GM19240 (cell line): Measurements from ENCODE around the gene ECHDC3.
"Not testable (repeated sequence)": the region's sequence is repeated elsewhere in the genome, so short reads cannot be mapped to it uniquely, and the experiment has no call there.

ENCODE experiments used
- DNase-seq: peaks from one replicate; pipeline ENCODE4 v3.0.0; 2011; ENCODE audit warnings: low spot score; ENCODE audit not compliant: insufficient read length

The ECHDC3 gene

DNA sequence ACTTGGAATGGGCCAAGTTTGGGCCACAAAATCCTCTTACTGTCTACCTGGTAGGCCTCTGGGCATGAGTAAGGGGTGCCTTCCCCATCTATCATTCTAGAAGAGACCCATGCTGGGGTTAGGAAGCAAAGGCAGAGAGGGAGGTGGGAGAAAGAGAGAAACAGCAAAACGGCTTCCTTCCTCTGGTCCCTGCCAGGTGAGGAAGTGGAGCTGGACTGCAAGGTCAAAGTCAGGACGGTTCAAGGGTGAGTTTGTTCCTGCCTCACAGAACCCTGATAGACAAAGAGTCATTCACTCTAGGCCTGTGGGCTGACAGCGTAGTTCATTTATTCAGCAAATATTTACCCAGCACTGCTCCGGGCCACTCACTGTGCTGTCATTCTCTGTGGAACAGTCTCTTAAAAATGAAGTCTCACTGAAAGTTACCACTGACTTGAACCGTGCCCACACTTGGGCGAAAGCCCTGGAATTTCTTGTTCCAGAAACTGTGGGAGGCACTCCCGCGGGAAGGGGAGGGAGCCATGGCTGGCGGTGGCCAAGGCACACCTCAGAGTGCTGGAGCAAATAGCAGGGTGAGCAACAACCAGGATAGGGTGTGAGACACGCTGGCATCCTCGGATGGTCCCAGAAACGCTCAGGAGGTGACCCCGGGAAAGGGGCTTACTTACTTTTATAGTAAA, 26.2 kb upstream of the ECHDC3 start:
- no peak for DNase-seq

DNA sequence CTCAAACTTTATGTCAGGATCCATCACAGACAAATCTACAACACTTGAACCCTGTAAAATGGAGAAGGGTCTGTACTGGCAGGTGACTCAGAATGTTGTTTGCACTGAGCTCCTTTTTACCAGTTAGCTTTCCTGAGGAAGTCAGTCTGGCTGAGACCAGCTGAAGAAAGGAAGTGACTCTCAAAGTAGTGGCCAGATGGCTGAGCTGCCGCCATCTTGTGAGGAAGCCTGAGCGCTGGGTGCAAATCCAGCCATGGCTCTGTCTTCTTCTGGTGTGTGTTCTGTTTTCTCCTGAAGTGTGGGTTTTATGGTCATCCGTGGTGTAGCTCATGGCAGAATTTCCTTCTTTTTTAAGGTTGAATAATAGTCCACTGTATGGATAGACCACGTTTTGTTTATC, 25.5 kb upstream of the ECHDC3 start:
- DNase-seq, result no peak

DNA sequence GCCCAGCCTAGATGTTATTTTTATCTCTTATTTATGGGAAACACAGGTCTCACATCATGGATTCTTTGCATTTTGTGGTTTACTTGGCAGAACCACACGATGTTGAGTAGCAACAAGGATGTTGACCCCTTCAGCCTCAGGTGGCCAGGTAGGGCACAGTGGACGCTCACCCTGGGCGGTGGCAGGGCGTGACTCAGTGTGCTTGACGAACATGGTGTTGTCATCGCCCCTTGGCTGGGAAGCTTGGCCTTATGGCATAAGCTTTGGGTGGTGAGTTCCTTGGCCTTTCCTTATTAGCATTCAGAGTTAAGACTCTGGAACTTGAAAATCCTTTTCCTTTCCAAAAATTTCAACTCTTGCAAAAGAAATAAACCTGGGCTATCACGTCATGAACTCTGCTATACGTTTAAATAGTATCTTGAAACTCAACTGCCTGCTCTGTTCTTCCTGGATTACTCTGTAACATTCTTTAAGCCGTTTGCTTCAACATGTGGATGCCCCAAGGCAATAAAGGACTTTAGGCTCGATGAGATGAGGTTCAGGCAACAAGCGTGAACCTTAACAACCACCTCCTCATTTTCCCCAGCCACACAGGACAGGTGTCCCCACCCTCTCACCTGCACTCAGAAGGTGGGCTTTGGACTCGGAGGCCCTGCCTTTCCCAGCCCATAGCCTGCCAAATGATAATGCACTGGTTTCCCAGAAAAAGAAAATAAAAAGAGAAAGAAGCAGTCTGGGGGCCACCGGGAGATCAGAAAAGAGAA, 22.5 kb upstream of the ECHDC3 start:
- DNase-seq, result no peak

DNA sequence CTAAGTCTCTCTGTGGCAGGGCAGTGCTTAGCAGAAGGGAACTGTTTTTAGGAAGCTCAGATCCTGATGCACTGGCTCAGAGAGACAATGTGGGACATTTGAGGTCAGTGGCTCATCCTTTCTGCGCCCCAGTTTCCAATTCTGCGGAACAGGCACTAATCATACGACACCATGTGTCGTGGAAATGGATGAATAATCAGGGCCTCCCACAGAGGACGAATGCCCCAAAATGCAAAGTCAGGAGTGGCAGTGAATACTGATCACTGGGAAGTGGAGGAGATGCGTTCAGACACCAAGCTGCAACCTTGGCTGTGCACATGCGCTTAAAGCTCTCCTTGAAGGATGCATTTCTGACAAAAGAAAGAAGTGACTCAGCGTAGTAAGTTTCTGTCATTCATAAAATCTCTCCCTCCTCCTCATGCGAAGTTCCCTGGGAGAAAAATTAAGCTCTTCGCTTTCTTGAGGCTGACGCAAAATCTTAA, 21.9 kb upstream of the ECHDC3 start:
- no peak for DNase-seq

- DNase-seq, result no peak
These were observed 20.4 kb upstream of the ECHDC3 start for GRCh38 chr10:11721806-11722205.

DNA sequence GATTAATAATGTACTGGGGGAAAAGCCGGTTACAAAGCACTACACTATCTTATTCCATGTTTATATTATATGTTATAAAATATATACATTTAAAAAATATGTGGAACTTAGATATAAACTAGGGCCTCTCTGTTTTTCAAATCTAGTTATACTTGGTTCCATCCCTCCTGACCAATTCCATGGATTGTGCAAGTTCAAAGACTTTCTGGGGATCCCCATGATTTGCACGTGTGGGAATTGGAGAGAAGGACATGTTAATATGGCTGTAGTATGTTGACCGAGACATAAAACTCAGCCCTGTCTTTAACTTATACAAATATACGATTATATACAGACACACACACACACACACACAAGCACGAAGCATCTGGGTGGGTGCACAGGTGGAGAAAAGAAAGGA, 18.8 kb upstream of the ECHDC3 start:
- DNase-seq, result no peak

DNA sequence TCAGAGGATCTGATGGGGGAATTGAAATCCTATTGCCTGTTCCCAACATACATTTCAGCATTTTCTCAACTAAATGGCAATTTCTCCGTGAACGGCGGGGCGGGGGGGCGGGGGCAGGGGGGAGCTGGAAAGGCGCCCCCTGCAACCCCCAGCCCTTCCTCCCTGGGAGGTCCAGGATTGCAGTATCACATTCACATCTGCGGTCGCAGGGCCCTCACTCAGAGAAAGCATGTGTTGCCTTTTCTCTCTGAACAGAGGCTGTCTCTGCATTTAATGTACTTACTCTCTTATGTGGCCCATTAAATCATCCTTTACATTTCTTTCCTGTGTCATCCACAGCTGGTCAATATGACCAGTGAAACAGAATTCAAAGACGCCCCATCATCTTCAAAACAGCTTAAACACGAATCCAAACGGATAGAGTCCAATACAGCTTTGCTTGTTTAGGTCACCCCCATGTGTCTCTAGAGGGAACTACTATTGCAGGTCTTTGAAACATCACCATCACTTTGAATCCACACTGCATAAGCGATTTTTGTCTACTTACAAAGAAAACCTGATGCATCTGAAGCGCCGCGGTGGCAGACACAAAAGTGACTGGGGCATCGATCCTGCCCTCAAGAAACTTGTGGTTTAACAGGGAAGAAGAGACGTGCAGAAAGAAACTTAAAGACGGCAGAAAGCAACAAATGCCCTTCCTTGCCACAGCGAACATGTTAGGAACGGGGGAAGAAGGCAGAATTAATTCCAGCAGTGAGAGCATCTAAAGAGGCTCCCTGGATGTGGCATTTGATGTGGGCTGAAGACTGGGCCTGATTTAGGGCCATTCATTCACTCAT, 17.0 kb upstream of the ECHDC3 start:
- DNase-seq, result no peak

- no peak for DNase-seq
These were observed 16.3 kb upstream of the ECHDC3 start for GRCh38 chr10:11725912-11726311.

- DNase-seq, result no peak
These were observed 14.6 kb upstream of the ECHDC3 start for GRCh38 chr10:11727563-11727962.

GRCh38 chr10:11728353-11728752, 13.8 kb upstream of the ECHDC3 start:
- DNase-seq, result no peak

- DNase-seq, result no peak
These were observed 12.3 kb upstream of the ECHDC3 start for GRCh38 chr10:11729790-11730315.

DNA sequence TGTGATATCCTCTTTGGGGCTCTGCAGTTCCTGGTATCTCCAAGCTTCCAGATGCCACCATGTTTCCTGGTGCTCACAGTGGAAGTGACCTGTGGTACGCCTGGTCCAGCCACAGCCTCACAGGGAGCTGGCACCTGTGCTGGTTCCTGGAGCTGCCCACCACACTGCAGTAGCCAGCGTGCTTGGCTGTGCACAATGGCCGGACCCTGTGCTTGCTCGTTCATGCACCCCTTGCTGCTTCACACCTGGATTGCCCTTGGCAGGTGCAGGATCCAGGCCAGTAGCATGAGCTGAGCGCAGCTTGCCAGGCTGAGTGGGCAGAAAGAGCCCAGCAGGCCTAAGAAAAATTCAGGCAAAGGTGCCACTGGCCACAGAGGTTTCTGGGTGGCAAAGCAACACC, 11.4 kb upstream of the ECHDC3 start:
- DNase-seq, result no peak

DNA sequence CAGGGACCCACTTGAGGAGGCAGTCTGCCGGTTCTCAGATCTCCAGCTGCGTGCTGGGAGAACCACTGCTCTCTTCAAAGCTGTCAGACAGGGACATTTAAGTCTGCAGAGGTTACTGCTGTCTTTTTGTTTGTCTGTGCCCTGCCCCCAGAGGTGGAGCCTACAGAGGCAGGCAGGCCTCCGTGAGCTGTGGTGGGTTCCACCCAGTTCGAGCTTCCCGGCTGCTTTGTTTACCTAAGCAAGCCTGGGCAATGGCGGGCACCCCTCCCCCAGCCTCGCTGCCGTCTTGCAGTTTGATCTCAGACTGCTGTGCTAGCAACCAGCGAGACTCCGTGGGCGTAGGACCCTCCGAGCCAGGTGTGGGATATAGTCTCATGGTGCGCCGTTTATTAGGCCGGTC, 5.4 kb upstream of the ECHDC3 start:
- DNase-seq, result not testable (repeated sequence)

DNA sequence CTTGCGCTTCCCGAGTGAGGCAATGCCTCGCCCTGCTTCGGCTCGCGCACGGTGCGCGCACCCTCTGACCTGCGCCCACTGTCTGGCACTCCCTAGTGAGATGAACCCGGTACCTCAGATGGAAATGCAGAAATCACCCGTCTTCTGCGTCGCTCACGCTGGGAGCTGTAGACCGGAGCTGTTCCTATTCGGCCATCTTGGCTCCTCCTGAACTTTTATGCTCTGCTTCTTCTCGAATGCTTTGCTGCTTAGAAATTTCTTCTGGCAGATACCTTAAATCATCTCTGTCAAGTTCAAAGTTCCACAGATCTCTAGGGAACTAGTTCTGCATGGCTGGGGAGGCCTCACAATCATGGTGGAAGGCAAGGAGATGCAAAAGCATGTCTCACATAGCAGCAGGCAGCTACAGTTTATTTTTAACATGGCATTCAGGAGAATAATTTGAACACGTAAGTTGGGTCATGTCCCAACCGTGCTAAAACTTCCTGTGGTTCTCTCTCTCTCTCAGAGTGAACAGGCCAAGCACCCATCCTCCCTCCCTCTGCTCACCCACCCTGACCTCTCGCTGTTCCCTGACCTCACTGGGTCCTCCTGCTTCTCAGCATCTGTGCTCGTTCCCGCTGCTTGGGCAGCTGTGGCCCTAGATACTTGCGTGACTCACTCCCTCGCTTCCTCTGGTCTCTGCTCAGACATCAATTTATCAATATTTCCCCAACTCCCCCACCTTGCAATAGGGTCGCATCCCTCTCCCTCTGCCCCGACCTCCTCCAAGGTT, 4.7 kb upstream of the ECHDC3 start:
- not testable (repeated sequence) for DNase-seq

DNA sequence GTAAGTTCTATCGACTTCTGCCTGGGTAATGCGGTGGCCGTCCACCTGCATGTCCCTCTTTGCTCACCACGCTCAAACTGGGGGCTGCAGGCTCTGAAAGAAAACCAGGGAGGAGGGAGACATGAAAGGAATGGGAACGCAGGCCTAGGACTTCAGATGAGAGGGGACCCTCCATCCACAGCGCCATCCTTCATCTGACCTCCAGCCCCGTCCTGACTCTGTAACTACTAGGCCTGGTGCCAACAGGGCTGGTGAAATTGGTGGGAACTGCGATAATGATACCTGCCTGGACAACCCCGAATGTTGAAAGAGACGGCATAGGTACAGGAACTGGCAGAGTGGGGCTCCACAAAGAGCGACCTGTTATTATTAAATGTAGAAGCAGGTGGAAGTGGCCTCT, 1.3 kb upstream of the ECHDC3 start:
- DNase-seq, result no peak

GRCh38 chr10:11741608-11742007, 574 bp upstream of the ECHDC3 start:
- DNase-seq, result no peak

- no peak for DNase-seq
These were observed 657 bp downstream of the ECHDC3 start for GRCh38 chr10:11742779-11743298.

DNA sequence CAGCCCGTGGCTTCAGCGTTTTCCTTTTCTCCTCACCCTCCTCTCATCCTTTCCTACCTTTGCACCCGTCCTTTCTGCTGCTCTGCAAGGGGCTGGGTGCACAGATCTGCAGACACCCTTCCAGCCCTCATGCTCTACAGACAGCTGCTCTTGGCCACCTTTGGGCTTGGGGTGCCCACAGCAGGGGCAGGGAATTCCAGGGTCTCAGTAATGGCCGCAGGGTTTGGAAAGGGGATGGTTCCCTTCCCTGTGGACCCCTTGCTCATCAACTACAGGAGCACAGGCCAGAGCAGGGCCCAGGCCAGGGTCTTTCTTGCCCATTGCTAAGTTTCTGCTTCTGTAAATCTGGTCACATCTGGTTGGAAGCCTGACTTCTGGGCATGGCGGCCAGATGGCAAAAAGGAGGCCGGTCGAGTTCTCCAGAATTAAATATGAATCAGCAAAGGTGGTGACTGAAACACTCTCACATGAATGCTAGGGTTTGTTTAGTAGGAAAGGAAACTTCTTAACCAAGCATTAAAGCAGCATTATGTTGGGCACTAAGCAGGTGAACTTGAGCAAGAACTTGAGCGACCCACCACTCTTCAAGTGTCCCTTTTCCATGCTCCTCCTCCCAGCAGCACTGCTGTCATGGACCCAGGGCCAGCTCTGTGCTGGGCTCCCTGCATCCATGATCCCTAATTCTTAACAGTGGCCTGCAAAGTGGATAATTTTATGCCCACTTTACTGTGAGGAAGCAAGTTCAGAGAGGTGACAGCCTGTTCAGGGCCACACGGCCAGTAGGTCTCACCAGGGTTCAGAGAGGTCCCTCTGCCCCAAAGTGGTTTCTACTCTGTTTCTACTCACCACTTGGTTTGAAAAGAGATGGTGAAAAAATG, 1.5 kb downstream of the ECHDC3 start:
- DNase-seq, result no peak

DNA sequence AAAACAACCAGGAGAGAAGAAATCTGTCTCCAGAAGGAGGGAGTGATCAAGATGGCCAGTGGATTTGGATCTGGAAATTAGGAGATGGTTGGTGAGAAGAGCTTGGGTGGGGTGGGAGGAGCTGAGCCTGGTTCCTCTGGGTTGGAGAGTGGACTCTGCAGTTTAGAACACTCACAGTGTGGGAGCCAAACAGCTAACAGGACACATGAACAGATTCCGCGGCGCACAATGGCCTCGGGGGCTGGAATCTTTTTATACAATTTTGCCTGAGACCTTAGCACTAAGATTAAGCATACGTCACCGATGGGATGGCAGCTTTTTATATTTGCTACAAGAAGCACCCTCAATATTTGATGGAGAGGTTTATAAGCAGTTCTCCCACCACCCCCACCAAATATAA, 2.9 kb downstream of the ECHDC3 start:
- no peak for DNase-seq
